MG63 (cell line): ENCODE measurements around the gene KLRF1. TPM values are rescaled to one million over a fixed set of nuclear protein-coding genes. Genes with fewer than 3 reads are reported as not detected.

Experiments
- DNase-seq: peaks from one replicate; pipeline ENCODE4 v3.0.0-alpha.2; 2020
- H3K27me3 ChIP-seq: fragments of 250-450 bp; sonication (Bioruptor Pico); 2 replicates; pipeline ENCODE4 v1.5.1; 2020; ENCODE audit warnings: mild to moderate bottlenecking, moderate library complexity
- H3K36me3 ChIP-seq: fragments of 250-450 bp; sonication (Bioruptor Pico); 2 replicates; pipeline ENCODE4 v1.5.1; 2020; ENCODE audit warnings: mild to moderate bottlenecking, moderate library complexity
- H3K4me3 ChIP-seq: fragments of 250-450 bp; sonication (Bioruptor Pico); 2 replicates; pipeline ENCODE4 v1.5.1; 2020; ENCODE audit warnings: mild to moderate bottlenecking, moderate library complexity
- H3K9me3 ChIP-seq: fragments of 250-450 bp; sonication (Bioruptor Pico); 2 replicates; pipeline ENCODE4 v1.5.1; 2020; ENCODE audit warnings: mild to moderate bottlenecking, moderate library complexity
- total RNA-seq: library from RNA; depleted of rRNA; stranded (reverse); fragments of >200 nt; shearing (Covaris generic); gene quantifications from 2 replicates; pipeline ENCODE4 v1.2.3, GENCODE V29; 2014; ENCODE audit warnings: low replicate concordance; rRNA removed

Gene KLRF1
- 1.8 TPM in 1 of 2 replicates, not detected in the other for total RNA-seq

- no peak for DNase-seq
- H3K4me3 ChIP-seq: no peak within 1 kb of the TSS
- H3K9me3 ChIP-seq: 0 out of 2 replicates have a peak, but pooled peaks cover under 1% of the 10 kb centered on the region
- no peaks in the 10 kb centered on the region for H3K36me3 ChIP-seq
- H3K27me3 ChIP-seq: no peaks in the 10 kb centered on the region
Observed at GRCh38 chr12:9827209-9827888, at the start of gene KLRF1. KLRF1 (plus strand) TSS chr12:9827481; CDS start chr12:9827545, 64 bp downstream.

GRCh38 chr12:9779209-9779608 is 48.1 kb upstream of the KLRF1 start:
- H3K27me3 ChIP-seq: no peaks in the 10 kb centered on the region
- H3K36me3 ChIP-seq: no peaks in the 10 kb centered on the region
- no peak for DNase-seq
- H3K4me3 ChIP-seq: no peak overlapping the region
- H3K9me3 ChIP-seq: no peaks in the 10 kb centered on the region

GRCh38 chr12:9781360-9781759 is 45.9 kb upstream of the KLRF1 start:
- Histone ChIP-seq H3K4me3 (no peak overlapping the region), H3K36me3 (no peaks in the 10 kb centered on the region), H3K9me3 (no peaks in the 10 kb centered on the region), H3K27me3 (no peaks in the 10 kb centered on the region)
- DNase-seq: no peak

- Histone ChIP-seq H3K36me3 (no peaks in the 10 kb centered on the region), H3K9me3 (no peaks in the 10 kb centered on the region), H3K4me3 (no peak overlapping the region), H3K27me3 (no peaks in the 10 kb centered on the region)
- DNase-seq: no peak
Observed at GRCh38 chr12:9782547-9783382, 44.5 kb upstream of the KLRF1 start.

- Histone ChIP-seq H3K9me3 (no peaks in the 10 kb centered on the region), H3K27me3 (no peaks in the 10 kb centered on the region), H3K36me3 (no peaks in the 10 kb centered on the region), H3K4me3 (no peak overlapping the region)
- DNase-seq: no peak
Observed at GRCh38 chr12:9784326-9784725, 43.0 kb upstream of the KLRF1 start.

GRCh38 chr12:9784816-9785215 is 42.5 kb upstream of the KLRF1 start:
- H3K9me3 ChIP-seq: peaks cover 2% of the 10 kb centered on the region; the same call in 1 of the 2 replicates
- no peak overlapping the region for H3K4me3 ChIP-seq
- DNase-seq: no peak
- H3K27me3 ChIP-seq: no peaks in the 10 kb centered on the region
- H3K36me3 ChIP-seq: no peaks in the 10 kb centered on the region

GRCh38 chr12:9786726-9787717 is 40.3 kb upstream of the KLRF1 start:
- no peak for DNase-seq
- H3K4me3 ChIP-seq: peak overlapping the region; percentile 26
- no peaks in the 10 kb centered on the region for H3K36me3 ChIP-seq
- H3K27me3 ChIP-seq: no peaks in the 10 kb centered on the region
- peaks cover 3% of the 10 kb centered on the region; the same call in 1 of the 2 replicates for H3K9me3 ChIP-seq

GRCh38 chr12:9792185-9792900 is 34.9 kb upstream of the KLRF1 start:
- H3K4me3 ChIP-seq: no peak overlapping the region
- peaks cover 3% of the 10 kb centered on the region; the same call in 1 of the 2 replicates for H3K9me3 ChIP-seq
- no peaks in the 10 kb centered on the region for H3K27me3 ChIP-seq
- no peaks in the 10 kb centered on the region for H3K36me3 ChIP-seq
- no peak for DNase-seq

GRCh38 chr12:9792961-9793617 is 34.2 kb upstream of the KLRF1 start:
- peaks cover 3% of the 10 kb centered on the region; the same call in 1 of the 2 replicates for H3K9me3 ChIP-seq
- H3K36me3 ChIP-seq: no peaks in the 10 kb centered on the region
- no peak for DNase-seq
- no peak overlapping the region for H3K4me3 ChIP-seq
- H3K27me3 ChIP-seq: no peaks in the 10 kb centered on the region

- Histone ChIP-seq H3K4me3 (no peak overlapping the region), H3K36me3 (no peaks in the 10 kb centered on the region), H3K9me3 (peaks cover 3% of the 10 kb centered on the region; the same call in 1 of the 2 replicates)
Observed at GRCh38 chr12:9793779-9794395, 33.4 kb upstream of the KLRF1 start.

GRCh38 chr12:9794484-9795093 is 32.7 kb upstream of the KLRF1 start:
- DNase-seq: no peak
- Histone ChIP-seq H3K27me3 (no peaks in the 10 kb centered on the region), H3K9me3 (peaks cover 3% of the 10 kb centered on the region; the same call in 1 of the 2 replicates), H3K4me3 (no peak overlapping the region), H3K36me3 (no peaks in the 10 kb centered on the region)

More at GRCh38 chr12:9793779-9794395, 33.4 kb upstream of the KLRF1 start:
- no peaks in the 10 kb centered on the region for H3K27me3 ChIP-seq
- no peak for DNase-seq

- no peaks in the 10 kb centered on the region for H3K36me3 ChIP-seq
- no peaks in the 10 kb centered on the region for H3K9me3 ChIP-seq
- H3K4me3 ChIP-seq: no peak overlapping the region
- H3K27me3 ChIP-seq: no peaks in the 10 kb centered on the region
- DNase-seq: no peak
Observed at GRCh38 chr12:9795945-9796344, 31.3 kb upstream of the KLRF1 start.

- Histone ChIP-seq H3K27me3 (no peaks in the 10 kb centered on the region), H3K4me3 (no peak overlapping the region), H3K36me3 (no peaks in the 10 kb centered on the region), H3K9me3 (no peaks in the 10 kb centered on the region)
- DNase-seq: no peak
Observed at GRCh38 chr12:9796346-9796745, 30.9 kb upstream of the KLRF1 start.

GRCh38 chr12:9796971-9797370 is 30.3 kb upstream of the KLRF1 start:
- DNase-seq: no peak
- no peaks in the 10 kb centered on the region for H3K27me3 ChIP-seq
- H3K36me3 ChIP-seq: no peaks in the 10 kb centered on the region
- no peaks in the 10 kb centered on the region for H3K9me3 ChIP-seq
- H3K4me3 ChIP-seq: no peak overlapping the region
